ENCODE results near the gene DTNA.

DNA sequence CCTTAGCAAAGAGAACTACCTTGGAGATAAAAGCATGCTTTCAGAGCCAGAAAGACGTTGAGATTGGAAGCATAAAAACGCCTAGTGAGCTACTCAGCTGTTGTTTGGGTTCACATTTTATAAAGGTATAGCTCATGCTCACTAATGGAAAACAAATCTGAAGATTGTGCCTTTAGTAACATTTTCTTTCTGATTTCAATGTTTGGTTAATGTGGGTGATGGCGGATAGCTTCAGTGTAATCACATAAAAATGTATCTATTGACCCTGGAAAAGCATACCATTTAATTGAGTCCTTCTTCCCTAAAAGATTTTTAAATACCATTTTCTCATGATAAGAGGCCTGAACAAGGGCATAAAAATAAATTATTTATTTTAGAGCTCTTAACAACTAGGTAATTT is 73.4 kb downstream of the DTNA start:
- TF ChIP-seq, protein P1, sequence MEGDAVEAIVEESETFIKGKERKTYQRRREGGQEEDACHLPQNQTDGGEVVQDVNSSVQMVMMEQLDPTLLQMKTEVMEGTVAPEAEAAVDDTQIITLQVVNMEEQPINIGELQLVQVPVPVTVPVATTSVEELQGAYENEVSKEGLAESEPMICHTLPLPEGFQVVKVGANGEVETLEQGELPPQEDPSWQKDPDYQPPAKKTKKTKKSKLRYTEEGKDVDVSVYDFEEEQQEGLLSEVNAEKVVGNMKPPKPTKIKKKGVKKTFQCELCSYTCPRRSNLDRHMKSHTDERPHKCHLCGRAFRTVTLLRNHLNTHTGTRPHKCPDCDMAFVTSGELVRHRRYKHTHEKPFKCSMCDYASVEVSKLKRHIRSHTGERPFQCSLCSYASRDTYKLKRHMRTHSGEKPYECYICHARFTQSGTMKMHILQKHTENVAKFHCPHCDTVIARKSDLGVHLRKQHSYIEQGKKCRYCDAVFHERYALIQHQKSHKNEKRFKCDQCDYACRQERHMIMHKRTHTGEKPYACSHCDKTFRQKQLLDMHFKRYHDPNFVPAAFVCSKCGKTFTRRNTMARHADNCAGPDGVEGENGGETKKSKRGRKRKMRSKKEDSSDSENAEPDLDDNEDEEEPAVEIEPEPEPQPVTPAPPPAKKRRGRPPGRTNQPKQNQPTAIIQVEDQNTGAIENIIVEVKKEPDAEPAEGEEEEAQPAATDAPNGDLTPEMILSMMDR (IDR thresholded peaks at IDR 0.05; ENCODE audit: low read length), result no peak
- TF ChIP-seq EZH2 (optimal IDR thresholded peaks at IDR 0.05; ENCODE audit: low read depth, low read length) (no peak), EZH2phosphoT487 (IDR thresholded peaks at IDR 0.05; ENCODE audit: low read length) (no peak)

Measured in MM.1S (cell line).